Suprapubic skin (tissue), 4 donors: ENCODE data around the gene NUMA1. TPM values are rescaled to one million over a fixed set of nuclear protein-coding genes. Genes with fewer than 3 reads are reported as not detected.

Source experiments
- DNase-seq, 2 donors: peaks; one replicate each; pipeline ENCODE4 v3.0.0-alpha.2; 2019; ENCODE audit warnings: low spot score in 2 of 2
- H3K27ac ChIP-seq: fragments of 200-600 bp; sonication (generic); one replicate; pipeline ENCODE4 v1.5.1; 2019
- H3K27me3 ChIP-seq: fragments of 200-600 bp; sonication (generic); one replicate; pipeline ENCODE4 v1.5.1; 2019
- H3K36me3 ChIP-seq: fragments of 200-600 bp; sonication (generic); one replicate; pipeline ENCODE4 v1.5.1; 2019
- H3K4me1 ChIP-seq: fragments of 200-600 bp; sonication (generic); one replicate; pipeline ENCODE4 v1.5.1; 2019
- H3K4me3 ChIP-seq: fragments of 200-600 bp; sonication (generic); one replicate; pipeline ENCODE4 v1.5.1; 2019; ENCODE audit warnings: mild to moderate bottlenecking
- H3K9me3 ChIP-seq: fragments of 200-600 bp; sonication (generic); one replicate; pipeline ENCODE4 v1.5.1; 2019
- CTCF ChIP-seq, 2 donors: fragments of 200-600 bp in 1 of 2; fragments of 450-650 bp in 1 of 2; sonication (generic) in 1 of 2; IDR thresholded peaks; one replicate each; pipeline ENCODE4 v1.5.1; 2016 to 2019; ENCODE audit warnings: antibody characterized with exemption in 2 of 2, mild to moderate bottlenecking in 1 of 2, moderate library complexity in 1 of 2
- EP300 ChIP-seq: sonication (generic); formaldehyde crosslinking; IDR thresholded peaks from one replicate; pipeline ENCODE4 v1.6.1; 2017; ENCODE audit warnings: antibody characterized with exemption
- POLR2A ChIP-seq, 2 donors: fragments of 450-650 bp; IDR thresholded peaks; one replicate each; pipeline ENCODE4 v1.6.1; 2017; ENCODE audit warnings: antibody characterized with exemption in 2 of 2, mild to moderate bottlenecking in 2 of 2, moderate library complexity in 2 of 2
- POLR2AphosphoS5 ChIP-seq, 3 donors: sonication (generic); formaldehyde crosslinking; IDR thresholded peaks; one replicate each; pipeline ENCODE4 v1.6.1; 2017; ENCODE audit warnings: antibody characterized with exemption in 3 of 3
- WGBS: methylation state at CpG from one replicate; pipeline ENCODE4 v1.1.5; 2018; 5-methylcytosine and 5-hydroxymethylcytosine counted together
- total RNA-seq, 4 donors: library from RNA; depleted of rRNA; stranded (reverse); fragments of >200 nt; gene quantifications; one replicate each; pipeline ENCODE4 v1.1.0, GENCODE V29; 2016

Gene NUMA1
- total RNA-seq, 4 donors from 2014 or later, result 296 to 845 (median 452) TPM

GRCh38 chr11:72084965-72085364 is 4.6 kb upstream of the NUMA1 start:
- WGBS, result 59% methylated on average over 1 of the region's 1 CpG

GRCh38 chr11:72084076-72084475 is 3.7 kb upstream of the NUMA1 start:
- H3K9me3 ChIP-seq, result no peaks in the 10 kb centered on the region
- TF ChIP-seq POLR2AphosphoS5 (IDR thresholded peaks at IDR 0.05), result no peak
- no peak for TF ChIP-seq POLR2A (IDR thresholded peaks at IDR 0.05)
- no peak for TF ChIP-seq EP300
- no peak for TF ChIP-seq CTCF (IDR thresholded peaks at IDR 0.05)

More at GRCh38 chr11:72084965-72085364, 4.6 kb upstream of the NUMA1 start:
- Histone ChIP-seq H3K4me1 (peaks cover 28% of the 10 kb centered on the region), H3K27ac (no peak overlapping the region), H3K4me3 (no peak overlapping the region), H3K36me3 (peaks cover 18% of the 10 kb centered on the region), H3K9me3 (no peaks in the 10 kb centered on the region), H3K27me3 (no peaks in the 10 kb centered on the region)
- no peak for TF ChIP-seq CTCF (IDR thresholded peaks at IDR 0.05)
- TF ChIP-seq POLR2AphosphoS5 (IDR thresholded peaks at IDR 0.05), result no peak
- no peak for TF ChIP-seq EP300
- TF ChIP-seq POLR2A (IDR thresholded peaks at IDR 0.05), result no peak
- DNase-seq, result no peak

GRCh38 chr11:72083414-72083813 is 3.1 kb upstream of the NUMA1 start:
- 66% methylated on average over 2 of the region's 2 CpGs for WGBS
- Histone ChIP-seq H3K27me3 (no peaks in the 10 kb centered on the region), H3K4me1 (peaks cover 42% of the 10 kb centered on the region), H3K4me3 (no peak overlapping the region), H3K9me3 (no peaks in the 10 kb centered on the region), H3K27ac (no peak overlapping the region), H3K36me3 (peaks cover 5% of the 10 kb centered on the region)
- TF ChIP-seq POLR2AphosphoS5 (IDR thresholded peaks at IDR 0.05) (no peak), EP300 (no peak), CTCF (IDR thresholded peaks at IDR 0.05) (no peak), POLR2A (IDR thresholded peaks at IDR 0.05) (no peak)
- no peak for DNase-seq

More at GRCh38 chr11:72084076-72084475, 3.7 kb upstream of the NUMA1 start:
- Histone ChIP-seq H3K4me3 (no peak overlapping the region), H3K27ac (no peak overlapping the region), H3K36me3 (peaks cover 9% of the 10 kb centered on the region), H3K4me1 (peaks cover 37% of the 10 kb centered on the region), H3K27me3 (no peaks in the 10 kb centered on the region)
- WGBS, result 53% methylated on average over 4 of the region's 4 CpGs
- no peak for DNase-seq

- DNase-seq, result peak in 1 of 2 donors; percentile 4
- Histone ChIP-seq H3K27ac (peak overlapping the region; percentile 86), H3K4me1 (peaks cover 48% of the 10 kb centered on the region), H3K36me3 (no peaks in the 10 kb centered on the region), H3K4me3 (no peak overlapping the region), H3K9me3 (no peaks in the 10 kb centered on the region), H3K27me3 (no peaks in the 10 kb centered on the region)
- 61% methylated on average over 3 of the region's 3 CpGs for WGBS
- no peak for TF ChIP-seq POLR2A (IDR thresholded peaks at IDR 0.05)
- TF ChIP-seq CTCF (IDR thresholded peaks at IDR 0.05), result no peak
- no peak for TF ChIP-seq POLR2AphosphoS5 (IDR thresholded peaks at IDR 0.05)
- no peak for TF ChIP-seq EP300
These were observed 1.6 kb upstream of the NUMA1 start for GRCh38 chr11:72081821-72082453.

GRCh38 chr11:72081184-72081644 is 872 bp upstream of the NUMA1 start:
- Histone ChIP-seq H3K27me3 (no peaks in the 10 kb centered on the region), H3K4me3 (peak overlapping the region; percentile 66), H3K9me3 (no peaks in the 10 kb centered on the region), H3K4me1 (peaks cover 48% of the 10 kb centered on the region), H3K36me3 (no peaks in the 10 kb centered on the region), H3K27ac (peak overlapping the region; percentile 86)
- no peak for DNase-seq
- 68% methylated on average over 21 of the region's 21 CpGs for WGBS
- TF ChIP-seq POLR2A (IDR thresholded peaks at IDR 0.05) (no peak), EP300 (no peak), POLR2AphosphoS5 (IDR thresholded peaks at IDR 0.05) (no peak), CTCF (IDR thresholded peaks at IDR 0.05) (no peak)
